Activated T-helper 1 cell treated with anti-CD3 and anti-CD28 coated beads, Interleukin-12 subunit alpha, Interleukin-12 subunit beta, Interleukin-2, Interleukin-4 antibody, amounts not matched to agents 30 ng/mL and 10 ng/mL and 1 ng/mL, durations not matched to agents 14 hours and 24 hours and 36 hours (primary cell): ENCODE data around the gene SALL1. TPM values are rescaled to one million over a fixed set of nuclear protein-coding genes. Genes with fewer than 3 reads are reported as not detected.

ENCODE experiments used
- DNase-seq: peaks from one replicate; pipeline ENCODE4 v3.0.0; 2021; ENCODE audit warnings: low spot score
- H3K27ac Mint-ChIP-seq: one replicate; pipeline ENCODE4 v1.8.0; 2021; ENCODE audit warnings: mild to moderate bottlenecking, mixed read lengths
- H3K27me3 Mint-ChIP-seq: one replicate; pipeline ENCODE4 v1.8.0; 2022; ENCODE audit warnings: mild to moderate bottlenecking, moderate library complexity, mixed read lengths; ENCODE audit not compliant: insufficient read depth
- H3K36me3 Mint-ChIP-seq: one replicate; pipeline ENCODE4 v1.8.0; 2021; ENCODE audit warnings: low read depth, mixed read lengths
- H3K4me1 Mint-ChIP-seq: one replicate; pipeline ENCODE4 v1.8.0; 2021; ENCODE audit warnings: low read depth, mixed read lengths
- H3K4me3 Mint-ChIP-seq: one replicate; pipeline ENCODE4 v1.8.0; 2021; ENCODE audit warnings: mild to moderate bottlenecking, moderate library complexity, mixed read lengths
- H3K9me3 Mint-ChIP-seq: one replicate; pipeline ENCODE4 v1.8.0; 2021; ENCODE audit warnings: mixed read lengths
- intact Hi-C: fragments of 100-400 bp; cut with micrococcal nuclease; formaldehyde crosslinking; loops from one replicate; pipeline ENCODE4 v1.15.1; 2024
- total RNA-seq: library from RNA; stranded (reverse); gene quantifications from 2 replicates; pipeline ENCODE4 v1.2.3, GENCODE V29; 2022

Gene SALL1
- total RNA-seq, 1 donor from 2014 or later: not detected

DNA sequence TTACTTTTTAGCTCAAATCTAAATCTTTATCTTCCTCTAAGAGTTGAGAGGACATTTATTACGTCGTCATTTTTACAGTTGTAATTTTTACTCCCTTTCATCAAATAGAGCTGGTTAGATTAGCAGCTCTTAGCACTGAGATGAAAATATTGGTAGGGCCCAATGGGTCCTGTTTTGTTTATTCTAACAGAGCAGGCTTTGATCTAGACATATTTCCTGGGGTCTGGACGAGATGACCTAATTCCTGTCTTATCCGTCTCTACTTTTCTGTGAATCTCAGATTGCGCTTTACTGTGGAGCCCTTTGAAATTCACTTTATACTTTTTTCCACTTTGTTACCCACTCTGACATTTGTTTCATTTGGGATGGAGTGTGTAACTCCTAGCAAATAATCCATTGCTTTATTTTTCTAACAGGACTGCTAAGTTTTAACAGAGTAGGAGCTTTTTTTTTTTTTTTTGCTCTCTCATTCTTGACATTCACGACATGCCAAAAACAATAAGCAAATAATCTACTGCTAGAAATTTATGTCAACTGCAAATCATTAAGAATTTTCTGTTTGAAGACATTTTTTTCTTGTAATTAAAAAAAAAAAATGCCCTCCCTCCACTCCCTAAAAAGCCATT is 18.5 kb downstream of the SALL1 start:
- DNase-seq: no peak
- H3K4me1 Mint-ChIP-seq: no peaks in the 10 kb centered on the region
- intact Hi-C loops: no loop called here
- no peaks in the 10 kb centered on the region for H3K9me3 Mint-ChIP-seq
- no peak overlapping the region for H3K27ac Mint-ChIP-seq
- no peaks in the 10 kb centered on the region for H3K36me3 Mint-ChIP-seq
- peaks cover 17% of the 10 kb centered on the region for H3K27me3 Mint-ChIP-seq
- no peak overlapping the region for H3K4me3 Mint-ChIP-seq

DNA sequence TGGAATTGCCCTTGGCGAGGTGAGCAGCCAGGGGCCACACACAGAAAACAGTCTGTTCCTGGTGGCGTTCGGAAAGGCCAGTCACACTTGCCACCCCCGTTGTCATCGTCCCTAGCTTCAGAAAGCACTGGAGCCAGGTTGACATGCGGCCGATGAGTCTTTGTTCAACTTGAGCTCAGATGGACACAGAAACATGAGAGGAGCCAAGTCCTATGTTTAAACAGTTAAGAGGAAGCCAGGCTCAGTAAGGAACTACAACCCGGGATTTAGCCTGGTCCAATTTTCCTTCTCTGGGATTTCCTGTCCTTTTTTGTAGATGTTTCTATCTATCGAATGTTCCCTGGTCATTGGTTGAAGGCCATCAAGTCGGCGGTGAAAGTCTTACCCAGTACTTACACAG is 19.5 kb downstream of the SALL1 start:
- H3K9me3 Mint-ChIP-seq: no peaks in the 10 kb centered on the region
- no peak overlapping the region for H3K27ac Mint-ChIP-seq
- no peak for DNase-seq
- H3K36me3 Mint-ChIP-seq: no peaks in the 10 kb centered on the region
- peaks cover 17% of the 10 kb centered on the region for H3K27me3 Mint-ChIP-seq
- no peaks in the 10 kb centered on the region for H3K4me1 Mint-ChIP-seq
- no peak overlapping the region for H3K4me3 Mint-ChIP-seq
- intact Hi-C loops: no loop called here

DNA sequence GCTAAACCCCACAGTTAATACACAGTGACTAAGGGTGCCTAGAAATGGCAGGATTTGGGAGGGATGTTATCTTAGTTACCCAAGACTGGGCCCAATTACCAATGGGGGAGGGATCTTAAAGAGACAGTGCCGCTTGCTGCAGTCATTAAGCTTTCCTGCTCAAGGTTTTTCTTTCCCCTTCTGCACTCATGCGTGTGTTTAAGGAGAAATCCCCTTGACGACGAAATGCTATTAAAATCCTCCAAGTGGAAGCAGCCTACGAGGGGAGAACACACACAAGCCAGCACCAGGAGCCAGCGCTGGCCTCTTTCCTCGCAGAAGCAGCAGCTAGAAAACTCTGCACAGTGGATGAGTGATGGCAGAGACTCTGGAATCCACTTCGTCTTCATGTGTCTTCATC is 22.0 kb downstream of the SALL1 start:
- Mint-ChIP-seq H3K4me3 (no peak overlapping the region), H3K4me1 (no peaks in the 10 kb centered on the region), H3K36me3 (no peaks in the 10 kb centered on the region), H3K9me3 (no peaks in the 10 kb centered on the region), H3K27me3 (peaks cover 13% of the 10 kb centered on the region), H3K27ac (no peak overlapping the region)
- intact Hi-C loops: no loop called here
- no peak for DNase-seq

- Mint-ChIP-seq H3K9me3 (no peaks in the 10 kb centered on the region), H3K36me3 (no peaks in the 10 kb centered on the region), H3K27ac (no peak overlapping the region), H3K4me3 (no peak overlapping the region), H3K27me3 (peaks cover 4% of the 10 kb centered on the region), H3K4me1 (no peaks in the 10 kb centered on the region)
- DNase-seq: no peak
- intact Hi-C loops: no loop called here
Observed at GRCh38 chr16:51125992-51126391, 25.1 kb downstream of the SALL1 start.

DNA sequence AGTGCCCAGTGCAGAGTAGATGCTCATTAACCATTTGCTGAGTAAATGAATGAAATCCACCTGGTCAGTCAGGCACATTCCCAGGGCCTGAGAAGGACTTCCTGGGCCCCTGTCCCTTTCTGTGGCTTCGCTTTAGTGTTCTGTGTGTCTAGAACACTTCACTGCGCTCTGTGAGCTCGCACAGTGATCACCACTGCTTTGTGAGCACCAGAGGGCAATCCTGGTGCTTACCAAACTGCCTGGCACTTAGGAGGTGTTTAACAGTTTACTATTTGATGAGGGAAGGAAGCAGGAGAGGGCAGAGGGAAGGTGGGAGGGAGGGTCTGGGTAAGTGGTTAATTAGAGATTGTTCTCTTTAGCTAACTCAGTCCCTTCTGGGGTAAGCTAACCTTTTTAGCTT is 26.2 kb downstream of the SALL1 start:
- no peak overlapping the region for H3K4me3 Mint-ChIP-seq
- no peaks in the 10 kb centered on the region for H3K4me1 Mint-ChIP-seq
- intact Hi-C loops: no loop called here
- H3K36me3 Mint-ChIP-seq: no peaks in the 10 kb centered on the region
- H3K27me3 Mint-ChIP-seq: peaks cover 5% of the 10 kb centered on the region
- H3K27ac Mint-ChIP-seq: no peak overlapping the region
- no peaks in the 10 kb centered on the region for H3K9me3 Mint-ChIP-seq
- DNase-seq: no peak

- Mint-ChIP-seq H3K36me3 (no peaks in the 10 kb centered on the region), H3K27ac (no peak overlapping the region), H3K27me3 (peaks cover 7% of the 10 kb centered on the region), H3K4me3 (no peak overlapping the region), H3K9me3 (no peaks in the 10 kb centered on the region), H3K4me1 (no peaks in the 10 kb centered on the region)
- intact Hi-C loops: no loop called here
- DNase-seq: no peak
Observed at GRCh38 chr16:51121850-51122249, 29.2 kb downstream of the SALL1 start.

DNA sequence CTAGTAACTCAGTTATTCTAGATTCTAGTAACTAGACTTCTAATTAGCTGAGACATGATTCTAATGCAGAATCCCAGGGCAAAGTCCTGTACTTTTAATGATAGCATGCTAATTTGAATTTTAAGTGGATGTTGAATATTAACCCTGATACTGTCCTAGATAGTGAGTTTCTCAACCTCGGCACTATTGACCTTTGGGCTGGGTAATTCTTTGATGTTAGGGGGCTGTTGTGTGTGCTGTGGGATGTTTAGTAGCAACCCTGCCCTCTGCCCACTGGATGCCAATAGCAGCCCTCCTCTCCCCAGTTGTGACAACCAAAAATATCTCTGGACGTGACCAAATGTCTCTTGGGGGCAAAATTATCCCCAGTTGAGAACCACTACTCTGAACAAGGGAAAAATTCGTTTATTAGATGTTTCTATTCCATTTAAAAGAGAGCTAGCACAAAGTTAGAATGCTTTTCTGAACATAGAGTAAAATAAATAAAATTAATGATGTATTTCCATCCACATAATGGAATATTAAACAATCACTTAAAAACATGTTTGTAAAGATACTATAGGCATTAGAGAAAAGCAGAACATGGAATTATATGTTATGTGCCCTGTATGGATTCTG is 30.2 kb downstream of the SALL1 start:
- Mint-ChIP-seq H3K27ac (no peak overlapping the region), H3K27me3 (peaks cover 7% of the 10 kb centered on the region), H3K9me3 (no peaks in the 10 kb centered on the region), H3K4me1 (no peaks in the 10 kb centered on the region), H3K36me3 (no peaks in the 10 kb centered on the region), H3K4me3 (no peak overlapping the region)
- intact Hi-C loops: no loop called here
- no peak for DNase-seq

DNA sequence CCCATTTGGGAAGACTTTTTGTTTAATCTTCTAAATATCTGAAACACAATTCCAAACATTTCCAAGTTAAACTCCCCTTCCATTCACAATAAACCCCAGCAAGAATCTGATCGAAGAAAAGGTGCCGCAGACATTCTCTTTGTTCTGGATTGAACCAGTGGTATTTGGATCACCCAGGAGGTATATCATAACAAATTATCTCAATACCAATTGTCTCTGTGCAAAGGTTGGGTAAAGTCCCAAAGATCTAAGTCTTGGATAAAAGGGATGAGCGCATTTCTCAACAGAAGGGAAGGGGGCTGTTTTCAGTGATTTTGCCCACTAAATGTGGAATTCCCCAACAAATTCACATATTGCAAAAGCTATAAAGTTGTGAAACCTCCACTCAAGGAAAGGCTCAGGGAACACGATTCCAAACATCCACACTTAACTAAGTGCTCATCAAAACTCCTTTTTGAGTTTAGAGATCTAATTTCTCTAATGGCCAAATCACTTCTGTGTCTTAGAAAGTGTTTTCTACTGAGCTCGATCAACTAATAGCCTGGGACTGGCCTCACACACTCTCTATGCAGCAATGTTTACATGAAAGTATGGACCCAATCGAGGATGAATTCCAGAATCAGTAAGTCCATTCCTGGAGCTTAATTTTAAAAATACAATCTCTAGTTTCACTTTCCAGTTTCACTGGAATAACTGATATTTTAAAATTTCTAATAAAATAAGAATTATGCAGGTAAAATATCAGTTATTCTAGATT is 30.9 kb downstream of the SALL1 start:
- Mint-ChIP-seq H3K4me1 (no peaks in the 10 kb centered on the region), H3K36me3 (no peaks in the 10 kb centered on the region), H3K4me3 (no peak overlapping the region), H3K27ac (no peak overlapping the region), H3K9me3 (no peaks in the 10 kb centered on the region), H3K27me3 (peaks cover 8% of the 10 kb centered on the region)
- intact Hi-C loops: no loop called here
- no peak for DNase-seq

- Mint-ChIP-seq H3K27ac (no peak overlapping the region), H3K4me3 (no peak overlapping the region)
Observed at GRCh38 chr16:51119556-51119955, 31.5 kb downstream of the SALL1 start.

GRCh38 chr16:51116353-51116752 is 34.7 kb downstream of the SALL1 start:
- Mint-ChIP-seq H3K27ac (no peak overlapping the region), H3K27me3 (peaks cover 40% of the 10 kb centered on the region), H3K36me3 (no peaks in the 10 kb centered on the region), H3K4me1 (no peaks in the 10 kb centered on the region), H3K9me3 (no peaks in the 10 kb centered on the region), H3K4me3 (no peak overlapping the region)
- DNase-seq: no peak
- intact Hi-C loops: no loop called here

More at GRCh38 chr16:51119556-51119955, 31.5 kb downstream of the SALL1 start:
- Mint-ChIP-seq H3K36me3 (no peaks in the 10 kb centered on the region), H3K4me1 (no peaks in the 10 kb centered on the region), H3K9me3 (no peaks in the 10 kb centered on the region), H3K27me3 (peaks cover 12% of the 10 kb centered on the region)
- DNase-seq: no peak
- intact Hi-C loops: no loop called here

GRCh38 chr16:51114382-51114781 is 36.7 kb downstream of the SALL1 start:
- no peaks in the 10 kb centered on the region for H3K9me3 Mint-ChIP-seq
- H3K27ac Mint-ChIP-seq: no peak overlapping the region
- no peaks in the 10 kb centered on the region for H3K4me1 Mint-ChIP-seq
- peaks cover 42% of the 10 kb centered on the region for H3K27me3 Mint-ChIP-seq
- DNase-seq: no peak
- no peaks in the 10 kb centered on the region for H3K36me3 Mint-ChIP-seq
- no peak overlapping the region for H3K4me3 Mint-ChIP-seq
- intact Hi-C loops: no loop called here

DNA sequence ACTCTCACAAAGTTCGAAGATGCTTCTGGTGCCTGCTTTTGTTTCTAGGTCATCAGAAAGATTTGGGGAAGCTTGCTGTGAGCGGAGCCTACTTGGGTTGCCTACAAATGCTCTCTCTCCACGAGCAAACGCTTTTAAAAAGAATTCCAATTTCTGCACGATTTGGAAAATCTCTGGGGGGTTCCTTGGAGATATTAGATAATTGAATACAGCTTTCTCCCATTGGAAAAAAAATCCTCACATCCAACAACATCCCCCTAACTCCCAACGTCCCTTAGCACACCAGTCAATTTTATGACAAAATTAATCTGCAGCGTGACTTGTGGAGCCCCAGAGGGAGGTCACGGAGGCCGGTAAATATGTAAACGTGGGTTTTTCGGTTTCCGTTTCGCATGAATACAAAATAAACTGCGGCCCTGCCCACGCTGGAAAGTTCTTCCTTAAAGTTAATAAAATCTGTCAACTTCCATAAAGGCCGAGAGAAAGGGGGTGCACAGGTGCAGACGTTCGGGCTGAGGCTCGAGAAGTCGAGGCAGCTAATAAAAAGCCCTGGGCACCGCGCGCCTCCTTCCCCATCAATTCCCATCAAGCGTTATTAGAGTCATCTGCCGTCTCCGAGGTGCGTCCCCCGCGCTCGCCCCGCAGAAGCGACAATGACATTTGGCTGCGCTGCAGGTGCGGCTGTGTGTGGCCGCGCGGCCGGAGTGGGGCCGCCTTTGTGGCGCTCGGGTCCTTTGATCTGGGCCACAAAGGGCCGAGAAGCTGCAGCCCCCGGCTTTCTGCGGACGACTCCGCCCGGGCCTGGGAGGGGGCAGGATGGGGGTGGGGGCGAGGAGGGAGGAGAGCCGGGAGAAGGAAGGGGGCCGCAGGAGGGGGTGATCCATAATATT is 37.6 kb downstream of the SALL1 start:
- H3K27ac Mint-ChIP-seq: no peak overlapping the region
- no peaks in the 10 kb centered on the region for H3K4me1 Mint-ChIP-seq
- H3K36me3 Mint-ChIP-seq: no peaks in the 10 kb centered on the region
- no peak overlapping the region for H3K4me3 Mint-ChIP-seq
- H3K9me3 Mint-ChIP-seq: no peaks in the 10 kb centered on the region
- intact Hi-C loops: no loop called here
- no peak for DNase-seq
- H3K27me3 Mint-ChIP-seq: peaks cover 42% of the 10 kb centered on the region

DNA sequence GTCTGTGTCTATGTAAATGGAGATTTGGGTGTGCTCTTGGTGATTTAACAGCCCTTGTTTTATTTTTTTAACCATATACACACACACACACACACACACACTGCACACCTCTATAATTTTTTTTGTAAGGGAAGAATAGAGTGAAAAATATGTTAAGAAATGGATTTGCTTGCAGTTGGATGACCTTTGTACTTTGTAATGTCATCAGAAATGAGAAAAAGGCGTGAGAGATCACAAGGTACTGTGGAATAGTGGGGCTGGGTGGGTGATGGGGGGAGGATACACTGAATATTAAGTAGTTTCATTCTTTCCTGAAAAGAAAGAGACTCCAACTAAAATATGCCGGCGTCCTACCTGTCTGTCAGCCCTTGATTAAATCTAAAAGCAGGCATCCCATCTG is 38.7 kb downstream of the SALL1 start:
- Mint-ChIP-seq H3K4me1 (no peaks in the 10 kb centered on the region), H3K36me3 (no peaks in the 10 kb centered on the region), H3K27ac (no peak overlapping the region), H3K9me3 (no peaks in the 10 kb centered on the region), H3K27me3 (peaks cover 42% of the 10 kb centered on the region), H3K4me3 (no peak overlapping the region)
- DNase-seq: no peak
- intact Hi-C loops: no loop called here
